ENCODE measurements around the gene TTC6. TPM values are rescaled to one million over a fixed set of nuclear protein-coding genes. Genes with fewer than 3 reads are reported as not detected.

TTC6 gene
- total RNA-seq, 2 donors from 2014 or later: 8.1 to 11.0 TPM

DNA sequence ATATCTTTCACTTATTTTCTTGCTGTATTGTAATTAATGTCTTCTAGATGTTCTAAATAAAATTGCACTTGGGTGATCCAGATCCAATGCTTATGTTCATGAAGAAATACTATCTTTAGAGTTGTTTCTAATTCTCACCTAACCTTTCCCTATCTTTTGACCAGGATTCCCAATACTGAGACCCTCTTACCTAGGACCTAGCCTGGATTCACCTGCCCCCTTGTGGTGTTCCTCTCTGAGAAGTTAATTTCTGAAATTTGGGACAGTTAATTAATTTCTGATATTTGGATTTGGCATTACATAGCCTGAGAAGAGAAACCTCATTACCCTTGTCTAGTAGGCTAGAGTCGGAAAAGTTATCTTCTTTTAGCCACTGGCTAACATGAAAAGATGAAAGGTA, 29.9 kb upstream of the TTC6 start:
- no peak for DNase-seq
- no peak overlapping the region for H3K27ac Mint-ChIP-seq
- TF ChIP-seq, protein P1, sequence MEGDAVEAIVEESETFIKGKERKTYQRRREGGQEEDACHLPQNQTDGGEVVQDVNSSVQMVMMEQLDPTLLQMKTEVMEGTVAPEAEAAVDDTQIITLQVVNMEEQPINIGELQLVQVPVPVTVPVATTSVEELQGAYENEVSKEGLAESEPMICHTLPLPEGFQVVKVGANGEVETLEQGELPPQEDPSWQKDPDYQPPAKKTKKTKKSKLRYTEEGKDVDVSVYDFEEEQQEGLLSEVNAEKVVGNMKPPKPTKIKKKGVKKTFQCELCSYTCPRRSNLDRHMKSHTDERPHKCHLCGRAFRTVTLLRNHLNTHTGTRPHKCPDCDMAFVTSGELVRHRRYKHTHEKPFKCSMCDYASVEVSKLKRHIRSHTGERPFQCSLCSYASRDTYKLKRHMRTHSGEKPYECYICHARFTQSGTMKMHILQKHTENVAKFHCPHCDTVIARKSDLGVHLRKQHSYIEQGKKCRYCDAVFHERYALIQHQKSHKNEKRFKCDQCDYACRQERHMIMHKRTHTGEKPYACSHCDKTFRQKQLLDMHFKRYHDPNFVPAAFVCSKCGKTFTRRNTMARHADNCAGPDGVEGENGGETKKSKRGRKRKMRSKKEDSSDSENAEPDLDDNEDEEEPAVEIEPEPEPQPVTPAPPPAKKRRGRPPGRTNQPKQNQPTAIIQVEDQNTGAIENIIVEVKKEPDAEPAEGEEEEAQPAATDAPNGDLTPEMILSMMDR (conservative IDR thresholded peaks at IDR 0.05): peak; percentile 89
- Histone ChIP-seq H3K27ac (ENCODE audit: low read depth, low read length) (no peak overlapping the region), H3K4me3 (ENCODE audit: low read length) (no peak overlapping the region), H3K36me3 (ENCODE audit: control insufficient read depth, insufficient read depth, low read length) (no peaks in the 10 kb centered on the region), H3K27me3 (ENCODE audit: control insufficient read depth, insufficient read depth, low read length, poor library complexity, severe bottlenecking) (no peaks in the 10 kb centered on the region), H3K9me3 (ENCODE audit: control insufficient read depth, low read length) (no peaks in the 10 kb centered on the region), H3K4me1 (ENCODE audit: control insufficient read depth, insufficient read depth, low read length) (peaks cover 12% of the 10 kb centered on the region), H3K9ac (ENCODE audit: extremely low read depth, low read length, poor library complexity, severe bottlenecking) (no peak overlapping the region)
- no peak overlapping the region for H3K4me3 Mint-ChIP-seq
- no peaks in the 10 kb centered on the region for H3K9me3 Mint-ChIP-seq
- WGBS, 2 experiments (ENCODE audit: insufficient coverage in 1 of 2, insufficient read length in 1 of 2): 50 to 72% methylated on average over 1 of the region's 1 CpG
- peaks cover 29% of the 10 kb centered on the region for H3K4me1 Mint-ChIP-seq
- H3K36me3 Mint-ChIP-seq (ENCODE audit: low read depth): no peaks in the 10 kb centered on the region
- H3K27me3 Mint-ChIP-seq (ENCODE audit: insufficient read depth): peaks cover 4% of the 10 kb centered on the region

GRCh38 chr14:37566811-37567371, 28.5 kb upstream of the TTC6 start:
- TF ChIP-seq, protein P1 (conservative IDR thresholded peaks at IDR 0.05): no peak
- Mint-ChIP-seq H3K4me1 (peaks cover 31% of the 10 kb centered on the region), H3K27me3 (ENCODE audit: insufficient read depth) (peaks cover 4% of the 10 kb centered on the region), H3K9me3 (no peaks in the 10 kb centered on the region), H3K27ac (peak overlapping the region; percentile 81), H3K4me3 (peak overlapping the region; percentile 24), H3K36me3 (ENCODE audit: low read depth) (no peaks in the 10 kb centered on the region)
- Histone ChIP-seq H3K4me1 (ENCODE audit: control insufficient read depth, insufficient read depth, low read length) (peaks cover 12% of the 10 kb centered on the region), H3K9ac (ENCODE audit: extremely low read depth, low read length, poor library complexity, severe bottlenecking) (peak overlapping the region; percentile 16), H3K9me3 (ENCODE audit: control insufficient read depth, low read length) (no peaks in the 10 kb centered on the region), H3K27me3 (ENCODE audit: control insufficient read depth, insufficient read depth, low read length, poor library complexity, severe bottlenecking) (no peaks in the 10 kb centered on the region), H3K4me3 (ENCODE audit: low read length) (peak overlapping the region; percentile 63), H3K27ac (ENCODE audit: low read depth, low read length) (no peak overlapping the region), H3K36me3 (ENCODE audit: control insufficient read depth, insufficient read depth, low read length) (no peaks in the 10 kb centered on the region)
- DNase-seq: no peak
- 10 to 15% methylated on average over 2 to 3 of the region's 3 CpGs for WGBS, 2 experiments (ENCODE audit: insufficient coverage in 1 of 2, insufficient read length in 1 of 2)

DNA sequence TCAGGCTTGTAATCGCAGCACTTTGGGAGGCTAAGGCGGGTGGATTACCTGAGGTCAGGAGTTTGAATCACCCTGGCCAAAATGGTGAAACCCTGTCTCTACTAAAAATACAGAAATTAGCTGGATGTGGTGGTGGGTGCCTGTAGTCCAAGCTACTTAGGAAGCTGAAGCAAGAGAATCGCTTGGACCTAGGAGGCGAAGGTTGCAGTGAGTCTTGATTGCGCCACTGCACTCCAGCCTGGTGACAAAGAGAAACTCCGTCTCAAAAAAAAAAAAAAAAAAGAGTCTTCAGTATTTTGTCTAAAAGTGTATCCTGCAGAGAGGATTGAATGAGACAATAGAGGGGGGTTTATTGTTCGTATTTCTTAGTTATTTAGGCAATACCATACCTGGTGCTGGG, 25.7 kb upstream of the TTC6 start:
- Mint-ChIP-seq H3K4me1 (peaks cover 31% of the 10 kb centered on the region), H3K27ac (no peak overlapping the region), H3K9me3 (no peaks in the 10 kb centered on the region), H3K36me3 (ENCODE audit: low read depth) (no peaks in the 10 kb centered on the region), H3K4me3 (no peak overlapping the region), H3K27me3 (ENCODE audit: insufficient read depth) (peaks cover 17% of the 10 kb centered on the region)
- Histone ChIP-seq H3K9ac (ENCODE audit: extremely low read depth, low read length, poor library complexity, severe bottlenecking) (no peak overlapping the region), H3K4me1 (ENCODE audit: control insufficient read depth, insufficient read depth, low read length) (peaks cover 12% of the 10 kb centered on the region), H3K27ac (ENCODE audit: low read depth, low read length) (no peak overlapping the region), H3K9me3 (ENCODE audit: control insufficient read depth, low read length) (no peaks in the 10 kb centered on the region), H3K27me3 (ENCODE audit: control insufficient read depth, insufficient read depth, low read length, poor library complexity, severe bottlenecking) (no peaks in the 10 kb centered on the region), H3K36me3 (ENCODE audit: control insufficient read depth, insufficient read depth, low read length) (no peaks in the 10 kb centered on the region), H3K4me3 (ENCODE audit: low read length) (no peak overlapping the region)
- WGBS, 2 experiments (ENCODE audit: insufficient coverage in 1 of 2, insufficient read length in 1 of 2): 75 to 91% methylated on average over 7 of the region's 7 CpGs
- TF ChIP-seq, protein P1 (conservative IDR thresholded peaks at IDR 0.05): no peak
- DNase-seq: no peak

All from endodermal cell (in vitro differentiated cells).